Fibroblast of gingiva (primary cell): Measurements from ENCODE around the gene ABHD1.
A peak's percentile ranks its signal among the peaks of the same experiment; 100 is the strongest.
"Not testable (repeated sequence)": the region's sequence is repeated elsewhere in the genome, so short reads cannot be mapped to it uniquely, and the experiment has no call there.

Source experiments
- DNase-seq: peaks from one replicate; pipeline ENCODE4 v3.0.0-alpha.2; 2011; ENCODE audit warnings: low read depth

The ABHD1 gene

DNA sequence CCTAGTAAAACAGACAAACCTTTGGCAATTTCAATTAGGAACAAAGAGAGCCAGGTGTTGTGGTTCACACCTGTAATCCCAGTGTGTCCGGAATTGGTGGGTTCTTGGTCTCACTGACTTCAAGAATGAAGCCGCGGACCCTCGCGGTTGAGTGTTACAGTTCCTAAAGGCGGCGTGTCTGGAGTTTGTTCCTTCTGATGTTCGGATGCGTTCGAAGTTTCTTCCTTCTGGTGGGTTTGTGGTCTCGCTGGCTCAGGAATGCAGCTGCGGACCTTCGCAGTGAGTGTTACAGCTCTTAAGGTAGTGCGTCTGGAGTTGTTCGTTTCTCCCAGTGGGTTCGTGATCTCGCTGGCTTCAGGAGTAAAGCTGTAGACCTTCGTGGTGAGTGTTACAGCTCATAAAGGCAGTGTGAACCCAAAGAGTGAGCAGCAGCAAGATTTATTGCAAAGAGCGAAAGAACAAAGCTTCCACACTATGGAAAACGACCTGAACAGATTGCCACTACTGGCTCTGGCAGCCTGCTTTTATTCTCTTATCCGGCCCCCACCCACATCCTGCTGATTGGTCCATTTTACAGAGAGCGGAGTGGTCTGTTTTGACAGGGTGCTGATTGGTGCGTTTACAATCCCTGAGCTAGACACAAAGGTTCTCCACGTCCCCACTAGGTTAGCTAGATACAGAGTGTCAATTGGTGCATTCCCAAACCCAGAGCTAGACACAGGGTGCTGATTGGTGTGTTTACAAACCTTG is 12.8 kb upstream of the ABHD1 start:
- DNase-seq, result not testable (repeated sequence)

DNA sequence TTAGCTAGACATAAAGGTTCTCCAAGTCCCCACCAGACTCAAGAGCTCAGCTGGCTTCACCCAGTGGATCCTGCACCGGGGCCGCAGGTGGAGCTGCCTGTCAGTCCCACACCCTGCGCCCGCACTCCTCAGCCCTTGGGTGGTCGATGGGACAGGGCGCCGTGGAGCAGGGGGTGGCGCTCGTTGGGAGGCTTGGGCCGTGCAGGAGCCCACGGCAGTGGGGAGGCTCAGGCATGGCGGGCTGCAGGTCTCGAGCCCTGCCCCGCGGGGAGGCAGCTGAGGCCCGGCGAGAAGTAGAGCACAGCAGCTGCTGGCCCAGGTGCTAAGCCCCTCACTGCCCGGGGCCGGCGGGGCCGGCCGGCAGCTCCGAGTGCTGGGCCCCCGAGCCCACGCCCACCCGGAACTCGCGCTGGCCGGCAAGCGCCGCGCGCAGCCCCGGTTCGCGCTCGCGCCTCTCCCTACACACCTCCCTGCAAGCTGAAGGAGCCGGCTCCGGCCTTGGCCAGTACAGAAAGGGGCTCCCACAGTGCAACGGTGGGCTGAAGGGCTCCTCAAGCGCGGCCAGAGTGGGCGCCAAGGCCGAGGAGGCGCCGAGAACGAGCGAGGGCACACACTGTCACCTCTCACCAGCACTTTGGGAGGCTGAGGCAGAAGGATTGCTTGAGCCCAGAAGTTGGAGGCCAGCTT is 12.1 kb upstream of the ABHD1 start:
- not testable (repeated sequence) for DNase-seq

DNA sequence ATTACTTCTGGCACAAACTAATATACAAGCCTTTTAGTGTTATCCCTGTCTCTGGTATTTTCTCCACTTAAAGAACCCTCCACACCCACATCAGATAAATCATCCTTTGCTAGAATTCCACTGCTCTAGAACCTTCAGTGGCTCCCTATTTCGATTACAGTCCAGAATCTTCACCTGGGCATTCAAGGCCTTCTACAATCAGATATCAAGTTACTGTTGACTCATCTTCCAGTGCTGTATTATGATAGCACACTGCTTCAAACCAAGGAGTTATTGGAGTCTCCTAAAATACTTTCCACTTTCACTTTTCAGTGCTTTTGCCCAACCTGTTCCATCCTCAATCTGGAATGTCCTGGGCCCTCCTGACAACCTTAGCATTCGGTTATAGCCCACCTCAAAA is 8.1 kb upstream of the ABHD1 start:
- DNase-seq, result no peak

DNA sequence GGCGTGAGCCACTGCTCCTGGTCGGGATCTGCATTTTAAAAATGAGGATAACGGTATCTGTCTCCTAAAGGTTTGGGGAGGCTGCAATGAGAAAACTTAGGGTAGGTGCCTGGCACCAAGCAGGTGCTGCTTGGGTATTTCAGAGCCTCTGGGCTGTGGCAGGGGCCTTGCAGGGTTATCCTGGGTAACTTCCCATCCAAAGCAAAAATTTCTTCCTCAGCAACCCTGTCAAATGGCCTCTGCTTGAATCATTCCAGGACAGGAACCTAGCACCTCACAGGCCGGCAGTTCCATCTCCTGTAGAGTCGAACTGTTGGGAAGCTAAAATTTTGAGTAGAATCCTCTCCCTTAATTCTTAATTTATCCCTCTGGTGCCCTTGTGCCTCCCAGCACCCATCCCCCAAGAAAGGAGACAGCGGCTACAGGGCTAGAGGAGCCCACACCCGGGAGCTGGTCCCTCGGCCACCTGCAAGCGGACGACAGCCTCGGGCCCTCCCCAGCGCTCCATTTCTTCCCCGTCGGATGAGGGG is 5.6 kb upstream of the ABHD1 start:
- DNase-seq, result no peak

DNA sequence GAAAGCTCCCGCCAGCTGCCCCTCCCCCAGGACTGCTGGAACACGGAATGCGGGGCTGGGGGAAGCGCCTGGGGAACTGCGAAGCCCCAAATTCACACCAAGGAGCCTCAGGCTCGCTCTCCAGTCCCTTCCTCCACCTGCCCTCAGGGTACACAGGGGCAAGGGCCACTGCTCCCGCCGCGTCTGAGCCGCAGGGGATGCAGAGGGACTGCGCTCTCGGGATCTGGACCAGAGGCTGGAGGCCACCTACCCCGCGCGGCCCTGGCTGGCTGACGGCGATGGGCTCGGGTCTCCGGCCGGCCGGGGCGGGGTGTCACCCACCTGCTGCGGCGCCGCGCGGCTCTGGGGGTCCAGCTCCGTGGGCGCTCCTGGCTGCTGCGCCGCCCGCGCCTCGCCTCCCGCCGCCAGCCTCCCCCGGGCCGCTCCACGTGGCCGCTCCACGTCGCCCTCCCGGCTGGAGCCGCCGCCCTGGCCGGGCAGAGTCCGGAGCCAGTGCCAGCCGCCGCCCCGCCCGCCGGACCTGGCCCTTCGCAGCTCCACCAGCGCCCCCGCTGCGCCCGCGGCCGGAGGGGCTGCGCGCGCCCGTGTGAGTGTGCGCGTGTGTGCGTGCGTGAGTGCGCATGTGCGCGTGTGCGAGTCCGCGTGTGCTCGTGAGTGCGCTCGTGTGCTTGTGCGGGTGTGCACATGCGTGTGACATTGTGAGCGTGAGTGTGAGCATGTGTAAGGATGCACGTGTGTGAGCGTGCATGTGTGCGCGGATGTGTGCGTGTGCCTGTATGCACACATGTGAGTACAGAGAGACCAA is 4.9 kb upstream of the ABHD1 start, which contains the start of gene CGREF1:
Gene CGREF1, minus strand, starts transcription at position 604 of the 805 bp plus-strand sequence. CDS start 14,762 bp downstream, outside the sequence.
- DNase-seq, result no peak

DNA sequence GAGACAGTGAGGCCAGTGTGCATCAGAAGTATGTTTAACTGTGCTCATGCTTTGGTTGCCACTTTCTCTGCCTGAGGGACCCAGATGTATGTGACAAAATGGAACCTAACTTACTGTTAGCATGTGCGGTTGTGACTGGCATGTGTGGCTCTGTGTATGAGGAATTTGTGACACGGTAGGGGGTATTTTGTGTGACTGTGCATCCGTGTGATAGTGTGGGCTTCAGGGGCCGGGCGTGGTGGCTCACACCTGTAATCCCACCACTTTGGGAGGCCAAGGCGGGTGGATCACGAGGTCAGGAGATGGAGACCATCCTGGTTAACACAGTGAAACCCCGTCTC is 4.3 kb upstream of the ABHD1 start:
- not testable (repeated sequence) for DNase-seq

DNA sequence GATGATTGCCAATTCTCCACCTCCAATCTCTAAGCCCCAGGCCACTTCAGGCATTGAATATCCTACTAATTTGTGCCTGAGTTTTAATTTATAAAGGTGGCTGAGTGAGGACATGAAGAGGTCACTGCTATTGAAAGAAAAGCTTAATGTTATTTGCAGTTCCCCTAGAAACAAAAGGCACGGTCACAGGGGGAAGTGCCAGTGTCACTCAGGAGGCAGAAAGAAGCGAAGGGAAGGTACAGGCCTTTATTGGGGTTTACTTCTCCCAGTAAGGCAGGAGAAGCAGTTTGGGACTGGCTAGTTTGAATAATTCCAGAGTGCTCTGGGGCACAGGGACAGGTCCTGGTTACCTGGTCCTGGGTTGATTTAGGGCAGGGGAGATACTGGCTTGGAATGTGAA is 1.7 kb upstream of the ABHD1 start:
- DNase-seq, result no peak

DNA sequence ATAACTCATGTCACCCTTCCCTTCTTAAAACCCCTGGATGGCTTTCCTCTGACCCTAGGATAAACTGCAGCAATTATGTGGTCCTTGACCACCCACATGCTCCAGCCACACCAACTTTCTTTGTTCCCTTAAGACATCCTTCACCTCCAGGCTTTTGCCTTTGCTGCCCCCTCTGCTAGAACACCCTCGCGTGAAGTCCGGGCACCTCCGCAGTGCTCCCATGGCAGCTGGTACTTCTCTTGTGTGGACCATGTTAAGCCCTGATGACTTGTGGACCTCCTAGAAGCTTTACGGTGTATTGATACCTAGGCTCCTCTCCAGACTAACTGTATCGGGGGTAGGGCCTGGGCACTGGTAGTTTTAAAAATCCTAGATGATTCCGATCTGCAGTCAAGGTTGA is 824 bp upstream of the ABHD1 start:
- no peak for DNase-seq

DNA sequence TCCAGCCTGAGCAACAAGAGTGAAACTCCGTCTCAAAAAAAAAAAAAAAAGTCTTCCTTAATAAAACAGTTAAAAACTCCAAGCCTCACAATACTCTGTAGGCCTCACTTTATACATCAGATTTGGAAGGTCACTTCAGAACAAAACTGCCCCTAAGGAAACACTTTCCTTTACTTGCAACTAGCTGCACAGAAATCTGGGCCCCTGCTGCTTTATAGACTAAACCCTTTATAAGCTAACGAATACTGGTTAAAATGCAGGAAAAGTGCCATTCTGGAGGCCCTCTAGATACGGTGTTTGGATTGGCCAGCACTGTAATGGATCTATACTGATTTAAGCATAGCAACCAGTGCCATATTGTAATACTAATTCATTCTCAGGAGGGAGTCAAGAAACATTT is 1.5 kb downstream of the ABHD1 start:
- no peak for DNase-seq

DNA sequence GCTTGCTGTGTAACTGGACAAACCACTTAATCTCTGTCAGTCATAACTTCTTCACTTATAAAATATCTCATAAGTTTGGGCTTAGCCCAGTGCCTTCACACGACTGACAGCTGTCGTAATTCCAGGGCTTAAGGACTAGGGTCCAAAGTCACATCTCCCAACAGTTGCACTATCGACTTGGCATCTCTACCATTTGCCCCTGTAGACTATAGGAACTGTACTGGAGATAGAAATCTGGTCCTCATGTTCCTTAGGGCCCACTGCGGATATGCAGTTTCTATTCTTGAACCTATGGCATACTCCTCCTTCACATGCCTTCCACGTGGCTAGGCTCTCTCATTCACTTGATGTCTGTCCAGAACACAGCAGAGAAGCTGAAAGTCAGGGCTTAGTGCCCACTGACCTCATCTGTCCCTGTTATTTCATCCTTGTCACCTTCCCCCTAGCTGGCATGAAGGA is 2.7 kb downstream of the ABHD1 start:
- no peak for DNase-seq

DNA sequence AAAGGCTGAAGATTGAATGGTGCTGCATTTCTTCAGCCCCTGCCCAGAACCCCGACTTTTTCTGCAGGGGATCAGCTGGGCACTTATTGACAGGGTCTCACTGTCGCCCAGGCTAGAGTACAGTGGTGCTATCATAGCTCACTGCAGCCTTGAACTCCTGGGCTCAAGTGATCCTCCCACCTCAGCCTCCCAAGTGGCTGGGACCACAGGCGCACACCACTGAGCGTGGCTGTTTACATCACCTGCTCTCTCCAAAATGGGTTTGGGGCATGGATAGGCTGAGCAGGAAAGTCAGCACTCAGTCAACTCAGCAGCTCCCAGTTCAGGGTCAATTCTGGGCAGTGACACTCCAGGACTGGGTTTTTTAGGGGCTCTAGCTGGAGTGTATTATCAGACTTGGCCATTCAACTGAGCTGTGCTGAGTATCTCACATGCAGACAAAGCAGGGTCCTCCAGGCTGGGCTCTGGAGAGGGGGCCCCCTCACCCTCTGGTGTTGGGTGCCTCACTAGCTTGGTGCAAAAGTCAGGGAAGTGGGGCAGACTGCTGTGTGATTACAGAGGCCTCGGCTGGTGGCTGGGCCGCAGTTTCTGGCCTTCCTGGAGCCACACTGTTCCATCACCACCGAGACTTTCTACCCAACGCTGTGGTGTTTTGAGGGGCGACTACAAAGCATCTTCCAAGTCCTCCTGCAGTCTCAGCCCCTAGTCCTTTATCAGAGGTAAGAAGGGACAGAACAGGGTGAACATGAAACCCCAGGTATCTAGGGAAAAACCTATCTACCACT is 4.5 kb downstream of the ABHD1 start:
- DNase-seq, result no peak

DNA sequence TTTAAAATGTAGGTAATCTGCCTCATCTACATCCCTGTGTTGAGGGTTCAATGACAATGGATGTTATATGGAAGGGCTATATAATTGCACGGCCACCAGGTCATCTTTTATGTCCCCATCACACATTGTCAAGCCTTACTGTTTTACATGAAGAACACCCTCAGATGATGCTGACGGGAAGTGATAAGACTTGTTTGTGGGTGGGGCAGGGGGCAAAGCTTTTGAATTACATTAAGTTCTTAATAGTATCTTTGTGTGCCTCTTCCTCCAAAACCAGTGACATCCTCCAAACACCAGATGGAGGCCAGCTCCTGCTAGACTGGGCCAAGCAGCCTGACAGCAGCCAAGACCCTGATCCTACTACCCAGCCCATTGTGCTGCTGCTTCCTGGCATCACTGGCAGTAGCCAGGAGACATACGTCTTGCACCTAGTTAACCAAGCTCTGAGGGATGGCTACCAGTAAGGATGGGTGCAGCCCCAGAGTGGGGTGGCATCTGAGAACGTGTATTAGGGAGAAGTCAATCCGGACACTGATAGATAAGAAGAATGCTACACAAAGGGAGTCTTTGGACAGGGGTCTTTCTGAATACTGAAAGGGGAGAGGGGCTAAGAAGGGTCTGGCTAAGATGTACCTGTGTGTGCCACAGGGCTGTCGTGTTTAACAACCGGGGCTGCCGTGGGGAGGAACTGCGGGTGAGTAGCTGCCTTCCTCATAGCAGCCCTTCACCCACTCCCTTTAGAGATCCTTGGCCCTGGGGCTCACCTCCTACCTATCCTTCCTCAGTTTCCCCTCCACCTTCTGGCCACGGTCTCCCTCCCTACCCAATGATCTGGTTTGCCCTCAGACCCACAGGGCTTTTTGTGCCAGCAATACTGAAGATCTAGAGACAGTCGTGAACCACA is 5.3 kb downstream of the ABHD1 start:
- DNase-seq, result no peak

DNA sequence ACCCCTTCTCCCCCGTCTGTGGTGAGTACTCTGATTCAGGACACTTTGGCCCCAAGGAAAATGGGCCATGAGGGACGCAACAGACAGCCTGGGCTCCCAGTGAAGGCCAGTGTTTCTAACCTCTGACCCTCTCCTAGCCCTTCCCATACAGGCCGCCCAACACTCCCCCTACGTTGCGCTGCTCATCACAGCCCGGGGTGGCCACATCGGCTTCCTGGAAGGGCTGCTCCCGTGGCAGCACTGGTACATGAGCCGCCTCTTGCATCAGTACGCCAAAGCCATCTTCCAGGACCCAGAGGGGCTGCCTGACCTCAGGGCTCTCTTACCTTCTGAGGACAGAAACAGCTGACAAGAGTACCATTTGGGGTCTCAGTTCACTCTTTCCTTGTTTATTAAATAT is 6.8 kb downstream of the ABHD1 start:
- no peak for DNase-seq

DNA sequence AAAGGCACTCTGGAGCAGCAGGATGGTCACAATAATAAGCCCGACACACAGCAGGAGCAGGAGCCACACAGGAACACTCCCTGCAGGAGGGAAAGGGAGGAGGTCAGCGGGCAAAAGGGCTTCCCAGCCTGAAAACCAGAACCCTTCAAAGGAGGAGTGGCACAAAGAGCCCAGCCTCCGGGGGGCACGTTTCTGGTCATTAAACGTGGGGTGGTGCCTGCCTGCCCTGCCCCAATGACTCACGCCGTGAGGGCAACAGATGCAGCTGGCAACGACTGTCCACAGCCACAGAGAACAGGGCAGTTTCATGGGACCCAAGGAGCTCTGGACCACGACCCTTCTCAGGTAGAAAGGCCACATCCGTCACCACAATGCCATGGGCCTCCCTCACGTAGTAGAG is 7.8 kb downstream of the ABHD1 start:
- DNase-seq, result no peak

DNA sequence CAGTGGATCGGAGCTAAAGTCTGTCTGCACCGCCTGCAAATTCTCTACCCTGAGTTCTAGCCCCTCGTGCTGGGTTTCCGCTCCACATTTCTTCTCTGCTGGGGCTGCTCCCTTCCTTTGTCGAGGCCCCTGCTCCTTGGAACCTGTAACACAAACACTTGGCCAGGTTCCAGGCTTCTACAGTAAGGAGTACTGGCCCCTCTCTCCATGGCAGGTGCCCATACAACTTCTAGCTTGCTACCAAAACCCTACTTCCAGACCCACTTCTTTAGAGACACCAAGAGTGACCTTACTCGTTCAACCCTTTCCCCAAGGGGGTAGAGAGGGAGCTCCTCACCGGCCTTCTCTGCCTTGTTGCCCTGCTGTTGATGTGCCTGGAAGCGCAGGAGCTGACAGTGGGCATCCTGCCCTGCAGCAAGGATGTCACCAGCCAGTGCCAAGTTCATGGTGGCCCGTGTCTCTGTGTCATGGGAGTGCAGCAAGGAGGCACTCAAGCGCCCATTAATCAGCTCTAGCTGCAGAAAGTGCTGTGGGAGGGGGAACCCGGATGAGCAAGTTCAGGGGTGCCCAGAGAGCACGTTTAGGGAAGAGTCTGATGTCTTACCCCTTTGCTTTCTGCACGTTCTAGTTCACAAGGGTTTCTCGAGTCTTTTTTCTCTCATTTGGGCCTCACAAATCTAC is 9.7 kb downstream of the ABHD1 start:
- no peak for DNase-seq

DNA sequence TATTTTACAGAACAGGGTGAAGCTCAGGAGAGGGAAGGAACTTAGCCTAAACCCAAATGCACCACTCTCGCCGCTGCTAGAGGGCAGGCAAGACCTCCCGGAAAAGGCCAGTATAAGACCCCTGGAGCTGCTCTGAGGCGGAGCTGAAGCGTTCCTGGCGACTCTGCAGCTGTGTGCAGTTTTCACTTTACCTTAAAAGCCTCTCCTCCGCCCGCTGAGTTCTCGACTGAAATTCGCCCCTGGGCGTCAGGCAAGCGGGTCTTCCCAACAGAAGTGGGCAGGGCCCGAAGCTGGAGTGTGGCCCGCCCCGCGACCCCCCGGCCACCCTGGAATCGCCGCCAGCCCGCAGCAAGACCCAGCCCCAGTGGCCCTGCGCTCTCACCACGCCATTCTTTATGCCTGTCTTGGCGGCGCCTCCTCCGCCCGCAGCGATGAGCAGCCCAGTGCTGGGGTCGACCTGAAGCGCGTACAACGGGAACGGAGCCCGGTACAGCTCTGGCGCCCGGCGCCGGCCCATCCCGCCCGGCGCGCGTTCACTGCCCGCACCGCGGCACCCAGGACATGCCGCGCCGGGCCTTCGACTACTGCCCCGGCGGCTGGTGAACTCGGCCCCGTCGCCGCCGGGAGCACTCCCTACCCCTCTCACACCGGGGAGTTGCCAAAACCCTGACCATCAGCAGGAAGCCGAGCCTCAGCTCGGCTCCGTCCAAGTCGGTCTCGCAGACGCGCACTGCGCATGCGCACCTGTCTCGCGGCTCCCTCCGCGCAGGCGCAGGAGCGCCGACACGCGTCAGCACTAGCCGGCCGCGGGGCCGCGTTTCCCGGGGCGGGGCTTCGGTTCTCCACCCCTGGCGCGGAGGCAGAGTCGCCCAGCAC is 10.5 kb downstream of the ABHD1 start, which contains the start of gene PREB:
Gene PREB, minus strand, starts transcription at position 732 of the 876 bp plus-strand sequence. Its CDS starts 215 bp downstream, at position 517.
- peak; percentile 93 for DNase-seq

DNA sequence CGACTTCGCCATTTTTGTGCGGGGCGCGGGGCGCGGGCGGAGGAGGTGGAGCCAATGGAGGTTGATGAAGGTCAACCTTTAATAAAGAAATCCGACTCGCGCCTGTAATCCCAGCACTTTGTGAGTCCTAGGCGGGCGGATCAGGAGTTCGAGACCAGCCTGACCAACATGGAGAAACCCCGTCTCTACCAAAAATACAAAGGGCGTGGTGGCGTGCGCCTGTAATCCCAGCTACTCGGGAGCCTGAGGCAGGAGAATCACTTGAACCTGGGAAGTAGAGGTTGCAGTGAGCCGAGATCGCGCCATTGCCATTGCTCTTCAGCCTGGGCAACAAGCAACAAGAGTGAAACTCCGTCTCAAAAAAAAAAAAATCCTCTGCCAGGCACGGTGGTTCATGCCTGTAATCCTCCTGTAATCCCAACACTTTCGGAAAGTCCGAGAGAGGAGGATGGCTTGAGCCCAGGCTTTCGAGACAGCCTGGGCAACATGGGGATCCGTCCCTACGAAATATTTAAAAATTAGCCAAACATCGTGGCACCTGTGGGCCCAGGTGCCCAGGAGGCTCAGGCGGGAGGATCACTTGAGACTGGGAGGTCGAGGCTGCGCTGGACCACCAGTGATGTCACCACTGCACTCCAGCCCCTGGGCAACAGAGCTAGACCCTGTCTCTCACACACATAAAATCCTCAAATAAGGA is 11.3 kb downstream of the ABHD1 start:
- no peak for DNase-seq

DNA sequence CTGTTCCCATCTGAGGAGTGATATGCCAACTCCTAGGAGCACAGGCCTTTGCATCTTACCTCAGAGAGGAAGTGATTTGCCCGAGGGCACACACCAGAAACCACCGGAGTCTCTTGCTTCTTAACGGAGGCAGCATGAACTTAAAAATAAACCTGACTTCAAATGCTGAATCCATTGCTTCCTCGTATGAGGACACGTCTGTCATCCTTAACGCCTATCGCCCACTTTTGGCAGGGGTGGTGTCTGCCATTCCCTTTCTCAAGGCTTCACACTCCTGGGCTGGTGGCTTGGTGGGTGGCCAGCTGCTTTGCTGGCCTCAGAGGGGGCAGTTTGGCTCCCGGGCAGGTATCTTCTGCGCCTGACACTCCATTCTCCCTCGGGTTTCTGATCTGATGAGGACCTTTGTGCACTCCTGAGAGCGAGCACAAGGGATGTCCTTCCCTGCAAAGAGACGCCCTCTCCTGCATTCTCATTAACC is 11.9 kb downstream of the ABHD1 start:
- DNase-seq, result no peak
